K562 (cell line): ENCODE results near the gene DLAT. TPM values are rescaled to one million over a fixed set of nuclear protein-coding genes. Genes with fewer than 3 reads are reported as not detected.
A peak's percentile ranks its signal among the peaks of the same experiment; 100 is the strongest.

Source experiments
- ATF7 ChIP-seq: fragments of 450-650 bp; IDR thresholded peaks from 2 replicates; pipeline ENCODE4 v1.7.1; 2014; ENCODE audit warnings: mild to moderate bottlenecking, moderate library complexity
- ELK3 ChIP-seq: fragments of 450-650 bp; formaldehyde crosslinking; IDR thresholded peaks from 2 replicates; pipeline ENCODE4 v1.4.0; 2020; ENCODE audit warnings: mild to moderate bottlenecking
- HDGF ChIP-seq: fragments of 450-650 bp; IDR thresholded peaks from 2 replicates; pipeline ENCODE4 v1.6.1; 2016
- JUN ChIP-seq, 2 experiments: sonication (generic) in 1 of 2; formaldehyde crosslinking in 1 of 2; IDR thresholded peaks; 2 replicates each; pipeline versions ENCODE4 v1.6.1 to v1.8.0; 2012 to 2022; ENCODE audit warnings: borderline replicate concordance in 2 of 2, mild to moderate bottlenecking in 2 of 2, improper control_type of control experiment in 1 of 2, low read depth in 1 of 2, low read length in 1 of 2, missing genetic modification reagents in 1 of 2
- KLF1 ChIP-seq: fragments of 450-650 bp; IDR thresholded peaks from 2 replicates; pipeline ENCODE4 v1.6.1; 2016; ENCODE audit warnings: missing genetic modification characterization, missing compliant biosample characterization
- KLF10 ChIP-seq: fragments of 250-450 bp; sonication (Bioruptor Pico); IDR thresholded peaks from 2 replicates; pipeline ENCODE4 v1.6.1; 2021; ENCODE audit warnings: matching md5 sums
- LCOR ChIP-seq: sonication (generic); formaldehyde crosslinking; IDR thresholded peaks from 2 replicates; pipeline ENCODE4 v1.8.0; 2022; ENCODE audit warnings: mild to moderate bottlenecking, missing genetic modification reagents
- MYC ChIP-seq, 2 experiments: fragments of 250-450 bp in 1 of 2; sonication (Bioruptor Pico) in 1 of 2; IDR thresholded peaks; 2 replicates each; pipeline versions ENCODE4 v1.5.1 to v1.6.1; 2012 to 2021; ENCODE audit warnings: low read depth in 2 of 2, borderline replicate concordance in 1 of 2, improper control_type of control experiment in 1 of 2, low read length in 1 of 2, mild to moderate bottlenecking in 1 of 2, moderate library complexity in 1 of 2
- NFYB ChIP-seq: IDR thresholded peaks from 2 replicates; pipeline ENCODE4 v1.6.1; 2011; ENCODE audit warnings: mild to moderate bottlenecking, moderate library complexity; ENCODE audit not compliant: insufficient read length; ENCODE audit errors: extremely low read depth
- RBM25 ChIP-seq: fragments of 200-400 bp; formaldehyde crosslinking; IDR thresholded peaks from 2 replicates; pipeline ENCODE4 v1.6.1; 2018; ENCODE audit warnings: low read length, low read depth, moderate library complexity; ENCODE audit not compliant: severe bottlenecking
- SMAD4 ChIP-seq: fragments of 250-450 bp; sonication (Bioruptor Pico); conservative IDR thresholded peaks from 2 replicates; pipeline ENCODE4 v1.8.0; 2021; ENCODE audit warnings: inconsistent platforms, mild to moderate bottlenecking, moderate library complexity
- ZBTB33 ChIP-seq: sonication (generic); formaldehyde crosslinking; IDR thresholded peaks from 2 replicates; pipeline ENCODE4 v1.8.1; 2023; ENCODE audit warnings: mild to moderate bottlenecking, missing genetic modification reagents
- polyA plus RNA-seq, 8 experiments: library from polyadenylated mRNA; depleted of rRNA in 4 of 8; stranded (reverse) in 5 of 8; unstranded in 3 of 8; fragments of >200 nt; fragmentation: Nextera tagmentation in 2 of 8; fragmentation: Illumina TruSeq in 1 of 8; extraction: Ambion mirVana in 2 of 8; extraction: Trizol in 1 of 8; gene quantifications; 2 replicates each; pipeline versions ENCODE4 v1.2.1 to v1.2.3, GENCODE V29; 2011 to 2014; ENCODE audit warnings: inconsistent platforms in 1 of 8, missing spikeins in 1 of 8
- total RNA-seq, 7 experiments: library from RNA; depleted of rRNA in 6 of 7; stranded (reverse); fragments of >200 nt in 6 of 7; fragmentation: Illumina TruSeq in 2 of 7; extraction: Trizol in 2 of 7; gene quantifications; 2 replicates each; pipeline versions ENCODE4 v1.2.1 to v1.2.3, GENCODE V29; 2011 to 2021; ENCODE audit warnings: low replicate concordance in 1 of 7
- TF ChIP-seq, protein P1 (sequence below): fragments of 200-400 bp; formaldehyde crosslinking; IDR thresholded peaks from 2 replicates; pipeline ENCODE4 v1.6.1; 2017; ENCODE audit warnings: mild to moderate bottlenecking, low read depth, low read length, moderate library complexity
- TF ChIP-seq, protein P2 (sequence below): fragments of 450-650 bp; conservative IDR thresholded peaks from 2 replicates; pipeline ENCODE4 v1.6.1; 2016; ENCODE audit warnings: missing genetic modification characterization, low read depth, mild to moderate bottlenecking, missing compliant biosample characterization, moderate library complexity
- TF ChIP-seq, protein P3 (sequence below): fragments of 250-450 bp; sonication (Bioruptor Pico); IDR thresholded peaks from 2 replicates; pipeline ENCODE4 v1.4.0; 2020; ENCODE audit warnings: mild to moderate bottlenecking, moderate library complexity, borderline replicate concordance
- TF ChIP-seq, protein P4 (sequence below): sonication (generic); IDR thresholded peaks from 2 replicates; pipeline ENCODE4 v1.6.1; 2016

Gene DLAT
- total and polyA plus RNA-seq, 9 of the 15 experiments (the other 6 are each of a cell fraction or from before 2014, with no cell fraction given): 41.7 to 152 (median 105) TPM

DNA sequence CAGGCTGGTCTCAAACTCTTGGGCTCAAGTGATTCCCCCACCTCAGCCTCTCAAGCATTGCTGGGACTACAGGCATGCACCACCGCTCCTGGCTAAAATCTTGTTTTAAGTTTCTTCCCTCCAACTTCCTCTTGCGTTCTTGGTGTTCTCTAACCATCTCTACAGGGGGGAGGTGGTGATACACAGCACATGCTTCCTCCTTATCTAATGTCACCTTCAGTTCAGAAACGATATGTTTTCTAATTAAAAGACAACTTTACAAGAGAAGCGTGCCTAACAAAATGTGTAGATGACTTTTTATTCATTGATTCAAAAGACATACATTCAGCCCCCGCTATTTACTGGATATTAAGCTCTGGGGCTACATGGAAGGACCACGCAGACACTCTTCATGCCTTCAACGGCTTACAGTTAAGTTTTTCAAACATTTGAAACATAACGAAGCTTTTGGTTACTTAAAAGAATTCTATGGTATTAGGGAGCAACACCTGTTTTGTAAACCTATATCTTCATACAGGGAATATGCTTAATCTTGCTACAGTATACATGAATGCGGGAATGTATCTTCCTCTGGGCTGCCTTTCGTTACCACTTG, 933 bp upstream of the DLAT start (continued):
- TF ChIP-seq ATF7 (no peak), SMAD4 (CRISPR knock-in tag) (no peak), HDGF (no peak), JUN (IDR thresholded peaks at IDR 0.05; ENCODE audit: borderline replicate concordance, low read depth, low read length) (no peak), JUN (CRISPR knock-in tag; IDR thresholded peaks at IDR 0.05; ENCODE audit: borderline replicate concordance) (no peak), ZBTB33 (CRISPR knock-in tag) (no peak), NFYB (no peak), KLF1 (tag) (no peak), RBM25 (no peak), KLF10 (CRISPR knock-in tag) (no peak), MYC (IDR thresholded peaks at IDR 0.05; ENCODE audit: low read depth, low read length) (peak; percentile 69; the same call in 1 of the 2 replicates), MYC (CRISPR knock-in tag; IDR thresholded peaks at IDR 0.05; ENCODE audit: borderline replicate concordance, low read depth) (no peak), LCOR (no peak), ELK3 (CRISPR knock-in tag) (no peak)
- TF ChIP-seq, protein P1, sequence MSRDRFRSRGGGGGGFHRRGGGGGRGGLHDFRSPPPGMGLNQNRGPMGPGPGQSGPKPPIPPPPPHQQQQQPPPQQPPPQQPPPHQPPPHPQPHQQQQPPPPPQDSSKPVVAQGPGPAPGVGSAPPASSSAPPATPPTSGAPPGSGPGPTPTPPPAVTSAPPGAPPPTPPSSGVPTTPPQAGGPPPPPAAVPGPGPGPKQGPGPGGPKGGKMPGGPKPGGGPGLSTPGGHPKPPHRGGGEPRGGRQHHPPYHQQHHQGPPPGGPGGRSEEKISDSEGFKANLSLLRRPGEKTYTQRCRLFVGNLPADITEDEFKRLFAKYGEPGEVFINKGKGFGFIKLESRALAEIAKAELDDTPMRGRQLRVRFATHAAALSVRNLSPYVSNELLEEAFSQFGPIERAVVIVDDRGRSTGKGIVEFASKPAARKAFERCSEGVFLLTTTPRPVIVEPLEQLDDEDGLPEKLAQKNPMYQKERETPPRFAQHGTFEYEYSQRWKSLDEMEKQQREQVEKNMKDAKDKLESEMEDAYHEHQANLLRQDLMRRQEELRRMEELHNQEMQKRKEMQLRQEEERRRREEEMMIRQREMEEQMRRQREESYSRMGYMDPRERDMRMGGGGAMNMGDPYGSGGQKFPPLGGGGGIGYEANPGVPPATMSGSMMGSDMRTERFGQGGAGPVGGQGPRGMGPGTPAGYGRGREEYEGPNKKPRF: no peak
- TF ChIP-seq, protein P2, sequence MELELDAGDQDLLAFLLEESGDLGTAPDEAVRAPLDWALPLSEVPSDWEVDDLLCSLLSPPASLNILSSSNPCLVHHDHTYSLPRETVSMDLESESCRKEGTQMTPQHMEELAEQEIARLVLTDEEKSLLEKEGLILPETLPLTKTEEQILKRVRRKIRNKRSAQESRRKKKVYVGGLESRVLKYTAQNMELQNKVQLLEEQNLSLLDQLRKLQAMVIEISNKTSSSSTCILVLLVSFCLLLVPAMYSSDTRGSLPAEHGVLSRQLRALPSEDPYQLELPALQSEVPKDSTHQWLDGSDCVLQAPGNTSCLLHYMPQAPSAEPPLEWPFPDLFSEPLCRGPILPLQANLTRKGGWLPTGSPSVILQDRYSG: no peak
- TF ChIP-seq, protein P3, sequence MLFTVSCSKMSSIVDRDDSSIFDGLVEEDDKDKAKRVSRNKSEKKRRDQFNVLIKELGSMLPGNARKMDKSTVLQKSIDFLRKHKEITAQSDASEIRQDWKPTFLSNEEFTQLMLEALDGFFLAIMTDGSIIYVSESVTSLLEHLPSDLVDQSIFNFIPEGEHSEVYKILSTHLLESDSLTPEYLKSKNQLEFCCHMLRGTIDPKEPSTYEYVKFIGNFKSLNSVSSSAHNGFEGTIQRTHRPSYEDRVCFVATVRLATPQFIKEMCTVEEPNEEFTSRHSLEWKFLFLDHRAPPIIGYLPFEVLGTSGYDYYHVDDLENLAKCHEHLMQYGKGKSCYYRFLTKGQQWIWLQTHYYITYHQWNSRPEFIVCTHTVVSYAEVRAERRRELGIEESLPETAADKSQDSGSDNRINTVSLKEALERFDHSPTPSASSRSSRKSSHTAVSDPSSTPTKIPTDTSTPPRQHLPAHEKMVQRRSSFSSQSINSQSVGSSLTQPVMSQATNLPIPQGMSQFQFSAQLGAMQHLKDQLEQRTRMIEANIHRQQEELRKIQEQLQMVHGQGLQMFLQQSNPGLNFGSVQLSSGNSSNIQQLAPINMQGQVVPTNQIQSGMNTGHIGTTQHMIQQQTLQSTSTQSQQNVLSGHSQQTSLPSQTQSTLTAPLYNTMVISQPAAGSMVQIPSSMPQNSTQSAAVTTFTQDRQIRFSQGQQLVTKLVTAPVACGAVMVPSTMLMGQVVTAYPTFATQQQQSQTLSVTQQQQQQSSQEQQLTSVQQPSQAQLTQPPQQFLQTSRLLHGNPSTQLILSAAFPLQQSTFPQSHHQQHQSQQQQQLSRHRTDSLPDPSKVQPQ (CRISPR knock-in tag): no peak
- TF ChIP-seq, protein P4, sequence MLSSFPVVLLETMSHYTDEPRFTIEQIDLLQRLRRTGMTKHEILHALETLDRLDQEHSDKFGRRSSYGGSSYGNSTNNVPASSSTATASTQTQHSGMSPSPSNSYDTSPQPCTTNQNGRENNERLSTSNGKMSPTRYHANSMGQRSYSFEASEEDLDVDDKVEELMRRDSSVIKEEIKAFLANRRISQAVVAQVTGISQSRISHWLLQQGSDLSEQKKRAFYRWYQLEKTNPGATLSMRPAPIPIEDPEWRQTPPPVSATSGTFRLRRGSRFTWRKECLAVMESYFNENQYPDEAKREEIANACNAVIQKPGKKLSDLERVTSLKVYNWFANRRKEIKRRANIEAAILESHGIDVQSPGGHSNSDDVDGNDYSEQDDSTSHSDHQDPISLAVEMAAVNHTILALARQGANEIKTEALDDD: peak; percentile 33; the same call in 1 of the 2 replicates
